NCI-H226 (cell line): ENCODE measurements around the gene CIDEA.
A peak's percentile ranks its signal among the peaks of the same experiment; 100 is the strongest.
"Not testable (repeated sequence)": the region's sequence is repeated elsewhere in the genome, so short reads cannot be mapped to it uniquely, and the experiment has no call there.

ENCODE experiments used
- DNase-seq: peaks from one replicate; pipeline ENCODE4 v3.0.0-alpha.2; 2015

The CIDEA gene

GRCh38 chr18:12239431-12239830, 14.7 kb upstream of the CIDEA start:
- peak; percentile 39 for DNase-seq

GRCh38 chr18:12242658-12243260, 11.4 kb upstream of the CIDEA start:
- no peak for DNase-seq

GRCh38 chr18:12243272-12243671, 10.9 kb upstream of the CIDEA start:
- DNase-seq = not testable (repeated sequence)

GRCh38 chr18:12245793-12246135, 8.4 kb upstream of the CIDEA start:
- no peak for DNase-seq

- DNase-seq = no peak
Observed at GRCh38 chr18:12246849-12247808, 7.0 kb upstream of the CIDEA start.

GRCh38 chr18:12247946-12248345, 6.2 kb upstream of the CIDEA start:
- DNase-seq = no peak

GRCh38 chr18:12248926-12249720, 5.0 kb upstream of the CIDEA start:
- no peak for DNase-seq

GRCh38 chr18:12251311-12251710, 2.9 kb upstream of the CIDEA start:
- DNase-seq = no peak

- no peak for DNase-seq
Observed at GRCh38 chr18:12252061-12252460, 2.1 kb upstream of the CIDEA start.

- no peak for DNase-seq
Observed at GRCh38 chr18:12253027-12253426, 1.1 kb upstream of the CIDEA start.

GRCh38 chr18:12253663-12254135, 462 bp upstream of the CIDEA start:
- no peak for DNase-seq

- DNase-seq = no peak
Observed at GRCh38 chr18:12254820-12255511, 805 bp downstream of the CIDEA start.

GRCh38 chr18:12255626-12256026, 1.5 kb downstream of the CIDEA start:
- peak; percentile 59 for DNase-seq

GRCh38 chr18:12256951-12257350, 2.8 kb downstream of the CIDEA start:
- DNase-seq = no peak

- DNase-seq = no peak
Observed at GRCh38 chr18:12257996-12258718, 4.0 kb downstream of the CIDEA start.

GRCh38 chr18:12258719-12259705, 4.9 kb downstream of the CIDEA start:
- no peak for DNase-seq

- no peak for DNase-seq
Observed at GRCh38 chr18:12262748-12263147, 8.6 kb downstream of the CIDEA start.

- DNase-seq = no peak
Observed at GRCh38 chr18:12264864-12265263, 10.7 kb downstream of the CIDEA start.

GRCh38 chr18:12271376-12272235, 17.4 kb downstream of the CIDEA start:
- DNase-seq = peak; percentile 70

- no peak for DNase-seq
Observed at GRCh38 chr18:12274793-12275192, 20.6 kb downstream of the CIDEA start.
